ENCODE results near the gene C1QTNF12. TPM values are rescaled to one million over a fixed set of nuclear protein-coding genes. Genes with fewer than 3 reads are reported as not detected.
"Not testable (repeated sequence)": the region's sequence is repeated elsewhere in the genome, so short reads cannot be mapped to it uniquely, and the experiment has no call there.

The C1QTNF12 gene
- total and polyA plus RNA-seq, 2 of the 8 experiments (the other 6 are each of a cell fraction or from before 2014, with no cell fraction given) = 2.1 to 3.7 TPM

DNA sequence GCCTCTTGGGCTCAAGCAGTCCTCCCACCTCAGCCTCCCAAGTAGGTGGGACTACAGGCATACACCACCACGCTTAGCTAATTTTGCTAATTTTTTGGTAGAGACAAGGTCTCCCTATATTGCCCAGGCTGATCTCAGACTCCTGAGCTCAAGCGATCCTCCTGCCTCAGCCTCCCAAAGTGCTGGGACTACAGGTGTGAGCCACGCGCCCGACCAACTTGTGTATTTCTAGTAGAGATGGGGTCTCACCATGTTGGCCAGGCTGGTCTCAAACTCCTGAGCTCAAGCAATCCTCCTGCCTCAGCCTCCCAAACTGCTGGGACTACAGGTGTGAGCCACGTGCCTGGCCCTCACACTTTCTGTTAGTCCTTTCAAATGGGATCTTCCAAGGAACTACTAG lies 50.8 kb downstream of the C1QTNF12 start:
- H3K4me2 ChIP-seq (ENCODE audit: insufficient read depth in 1 of 2, low read depth in 2 of 2, low read length in 2 of 2); H3K4ac ChIP-seq (replicated peaks; ENCODE audit: insufficient read length, low read depth, low read length); H4K91ac ChIP-seq (replicated peaks; ENCODE audit: insufficient read length, low read length); H3K4me1 ChIP-seq (replicated peaks in 1 of 4; ENCODE audit: control insufficient read depth in 3 of 4, insufficient read depth in 4 of 4, low read length in 3 of 4); H4K5ac ChIP-seq (ENCODE audit: insufficient read length, low read depth, low read length); H3K23ac ChIP-seq (ENCODE audit: insufficient read length); H3K27me3 ChIP-seq (replicated peaks in 1 of 4; ENCODE audit: control insufficient read depth in 3 of 4, extremely low read depth in 1 of 4, insufficient read depth in 3 of 4, low read length in 3 of 4); H3K79me2 ChIP-seq (ENCODE audit: control insufficient read depth in 1 of 2, insufficient read depth in 2 of 2, low read length in 2 of 2); H3K9ac ChIP-seq (replicated peaks in 1 of 4; ENCODE audit: extremely low read depth in 1 of 4, low read depth in 3 of 4, low read length in 3 of 4); FAIRE-seq; H4K20me1 ChIP-seq (replicated peaks in 1 of 2; ENCODE audit: control insufficient read depth in 1 of 2, insufficient read depth in 2 of 2, low read length in 2 of 2); H2BK12ac ChIP-seq (ENCODE audit: low read depth, low read length); H3K23me2 ChIP-seq (ENCODE audit: low read depth, low read length); H2BK5ac ChIP-seq (ENCODE audit: low read depth, low read length); H2AK5ac ChIP-seq (ENCODE audit: low read depth, low read length); H3K4me3 ChIP-seq (ENCODE audit: extremely low read depth in 1 of 4, insufficient read depth in 2 of 4, low read depth in 3 of 4, low read length in 4 of 4); POLR2A ChIA-PET (ENCODE audit: partially characterized antibody); H3K56ac ChIP-seq (replicated peaks; ENCODE audit: insufficient read length, low read depth, low read length); H3K36me3 ChIP-seq (ENCODE audit: control insufficient read depth in 2 of 4, insufficient read depth in 4 of 4, low read length in 3 of 4); H3K14ac ChIP-seq (ENCODE audit: insufficient read length); DNase-seq (ENCODE audit: low read depth in 1 of 2, low spot score in 2 of 2); H3K27ac ChIP-seq (ENCODE audit: low read depth, low read length); H3K79me1 ChIP-seq (ENCODE audit: low read depth, low read length); H2BK120ac ChIP-seq (replicated peaks; ENCODE audit: low read depth, low read length); H2AFZ ChIP-seq (ENCODE audit: low read length); H2BK20ac ChIP-seq (ENCODE audit: low read length); H3K18ac ChIP-seq (ENCODE audit: extremely low read depth, low read length); H4K8ac ChIP-seq (ENCODE audit: extremely low read depth, insufficient read depth, low read length); H2BK15ac ChIP-seq (ENCODE audit: low read length): not testable (repeated sequence)
- WGBS, 2 experiments (ENCODE audit: extremely low coverage in 1 of 2, insufficient coverage in 1 of 2, insufficient read length in 1 of 2, insufficient replicate concordance in 2 of 2, low coverage in 1 of 2, low lambda C conversion rate in 2 of 2, missing lambda C conversion rate in 1 of 2) = 88% methylated on average over 6 of the region's 6 CpGs; no CpG with 5 or more reads in 1 of the 2 experiments
- peaks cover 5 to 14% of the 10 kb centered on the region in 2 experiments; a peak in 3 of 4 replicates for H3K9me3 ChIP-seq (ENCODE audit: insufficient read depth in 2 of 2, low read depth in 1 of 2, low read length in 1 of 2)
- CTCF ChIA-PET (ENCODE audit: partially characterized antibody) = interaction anchor here (1.2 to 3.5 kb wide), 3 partner anchors 73 to 212 kb away, joined by 3 to 14 read pairs (median 3); no protein-coding TSS in a partner anchor
